Measurements from ENCODE around the gene IGFBP2. TPM values are rescaled to one million over a fixed set of nuclear protein-coding genes. Genes with fewer than 3 reads are reported as not detected.

The IGFBP2 gene
- polyA plus RNA-seq, 4 donors = 211 to 296 (median 233) TPM

GRCh38 chr2:216615298-216616082 lies 17.7 kb upstream of the IGFBP2 start:
- no peak for DNase-seq (ENCODE audit: low read depth in 4 of 4, low spot score in 3 of 4)

GRCh38 chr2:216616083-216616678 lies 17.0 kb upstream of the IGFBP2 start:
- DNase-seq (ENCODE audit: low read depth in 4 of 4, low spot score in 3 of 4) = no peak

- no peak for DNase-seq (ENCODE audit: low read depth in 4 of 4, low spot score in 3 of 4)
Measured at GRCh38 chr2:216617159-216617815, 15.9 kb upstream of the IGFBP2 start.

- DNase-seq (ENCODE audit: low read depth in 4 of 4, low spot score in 3 of 4) = no peak
Measured at GRCh38 chr2:216618785-216619184, 14.4 kb upstream of the IGFBP2 start.

- no peak for DNase-seq (ENCODE audit: low read depth in 4 of 4, low spot score in 3 of 4)
Measured at GRCh38 chr2:216619411-216620393, 13.5 kb upstream of the IGFBP2 start.

- DNase-seq (ENCODE audit: low read depth in 4 of 4, low spot score in 3 of 4) = no peak
Measured at GRCh38 chr2:216620786-216621185, 12.4 kb upstream of the IGFBP2 start.

GRCh38 chr2:216621292-216621691 lies 11.9 kb upstream of the IGFBP2 start:
- DNase-seq (ENCODE audit: low read depth in 4 of 4, low spot score in 3 of 4) = no peak

- no peak for DNase-seq (ENCODE audit: low read depth in 4 of 4, low spot score in 3 of 4)
Measured at GRCh38 chr2:216622526-216622925, 10.7 kb upstream of the IGFBP2 start.

- DNase-seq (ENCODE audit: low read depth in 4 of 4, low spot score in 3 of 4) = no peak
Measured at GRCh38 chr2:216624251-216624650, 9.0 kb upstream of the IGFBP2 start.

GRCh38 chr2:216626168-216626874 lies 6.9 kb upstream of the IGFBP2 start:
- DNase-seq (ENCODE audit: low read depth in 4 of 4, low spot score in 3 of 4) = no peak

- DNase-seq (ENCODE audit: low read depth in 4 of 4, low spot score in 3 of 4) = no peak
Measured at GRCh38 chr2:216626875-216627245, 6.4 kb upstream of the IGFBP2 start.

- DNase-seq (ENCODE audit: low read depth in 4 of 4, low spot score in 3 of 4) = no peak
Measured at GRCh38 chr2:216629784-216630183, 3.4 kb upstream of the IGFBP2 start.

- DNase-seq (ENCODE audit: low read depth in 4 of 4, low spot score in 3 of 4) = no peak
Measured at GRCh38 chr2:216632346-216632951, 771 bp upstream of the IGFBP2 start.

GRCh38 chr2:216633616-216634369 lies 573 bp downstream of the IGFBP2 start:
- DNase-seq (ENCODE audit: low read depth in 4 of 4, low spot score in 3 of 4) = no peak

GRCh38 chr2:216634370-216635148 lies 1.3 kb downstream of the IGFBP2 start:
- DNase-seq (ENCODE audit: low read depth in 4 of 4, low spot score in 3 of 4) = no peak

- DNase-seq (ENCODE audit: low read depth in 4 of 4, low spot score in 3 of 4) = no peak
Measured at GRCh38 chr2:216635171-216635570, 2.0 kb downstream of the IGFBP2 start.

- no peak for DNase-seq (ENCODE audit: low read depth in 4 of 4, low spot score in 3 of 4)
Measured at GRCh38 chr2:216635701-216636550, 2.7 kb downstream of the IGFBP2 start.

Measured in right renal pelvis (tissue), 4 donors.